Left lung (tissue), 10 donors: ENCODE results near the gene CHD2. TPM values are rescaled to one million over a fixed set of nuclear protein-coding genes. Genes with fewer than 3 reads are reported as not detected.

Experiments used
- ATAC-seq: fragments of 200-7000 bp; cut with Tn5 transposase; one replicate; pipeline ENCODE4 v1.9.1; 2020; ENCODE audit warnings: moderate library complexity
- DNase-seq, 4 donors: peaks; one replicate each; pipeline ENCODE4 v3.0.0-alpha.2; 2013 to 2020
- H3K27ac ChIP-seq, 2 donors: fragments of 200-600 bp; sonication (generic) in 1 of 2; one replicate each; pipeline versions ENCODE4 v1.5.0 to v1.8.0; 2020 to 2021
- H3K27me3 ChIP-seq, 2 donors: fragments of 200-600 bp; sonication (generic) in 1 of 2; one replicate each; pipeline versions ENCODE4 v1.5.0 to v1.8.0; 2020 to 2021
- H3K36me3 ChIP-seq, 2 donors: fragments of 200-600 bp; sonication (generic) in 1 of 2; one replicate each; pipeline versions ENCODE4 v1.5.0 to v1.8.0; 2020 to 2021
- H3K4me1 ChIP-seq, 2 donors: fragments of 200-600 bp; one replicate each; pipeline ENCODE4 v1.8.0; 2021
- H3K4me3 ChIP-seq, 2 donors: fragments of 200-600 bp; sonication (generic) in 1 of 2; one replicate each; pipeline versions ENCODE4 v1.5.0 to v1.8.0; 2020 to 2021; ENCODE audit warnings: mild to moderate bottlenecking in 1 of 2
- H3K9me3 ChIP-seq, 2 donors: fragments of 200-600 bp; sonication (generic) in 1 of 2; one replicate each; pipeline versions ENCODE4 v1.5.0 to v1.8.0; 2020 to 2021
- intact Hi-C, 2 donors: fragments of 100-400 bp; cut with DNase I; formaldehyde crosslinking; loops; one replicate each; pipeline versions ENCODE4 v1.11.2 to v1.14.2; 2022
- polyA plus RNA-seq, 6 donors: library from polyadenylated mRNA; unstranded; fragments of 120-200 nt; gene quantifications; one replicate each; pipeline ENCODE4 v1.2.1, GENCODE V29; 2013; ENCODE audit not compliant: insufficient read length in 6 of 6
- total RNA-seq, 2 donors: library from RNA; stranded (reverse); fragmentation: NEBNext Ultra II Directional; extraction: Animal tissue kit (Norgen Biotek cat#: 25700); gene quantifications; one replicate each; pipeline ENCODE4 v1.2.1, GENCODE V29; 2021
- TF ChIP-seq, protein P1 (sequence below), 2 donors: fragments of 200-600 bp; sonication (generic) in 1 of 2; IDR thresholded peaks; one replicate each; pipeline versions ENCODE4 v1.5.0 to v1.8.0; 2021; ENCODE audit warnings: antibody characterized with exemption in 2 of 2
- donor health status: DM: no; HTN: yes; CAD: no.
- donor health status: DM: no; HTN: no; CAD: no.

Gene CHD2
- total and polyA plus RNA-seq, 8 donors, result 120 to 152 (median 130) TPM

GRCh38 chr15:93017526-93017925, 117.4 kb downstream of the CHD2 start:
- ATAC-seq (no peak), DNase-seq (no peak)
- Histone ChIP-seq H3K4me3 (no peak overlapping the region), H3K27me3 (no peaks in the 10 kb centered on the region), H3K4me1 (peaks cover 0 to 17% of the 10 kb centered on the region in 2 donors), H3K27ac (peak overlapping the region in 1 of 2 donors; percentile 9), H3K36me3 (peaks cover 5 to 94% of the 10 kb centered on the region in 2 donors), H3K9me3 (no peaks in the 10 kb centered on the region)
- TF ChIP-seq, protein P1, sequence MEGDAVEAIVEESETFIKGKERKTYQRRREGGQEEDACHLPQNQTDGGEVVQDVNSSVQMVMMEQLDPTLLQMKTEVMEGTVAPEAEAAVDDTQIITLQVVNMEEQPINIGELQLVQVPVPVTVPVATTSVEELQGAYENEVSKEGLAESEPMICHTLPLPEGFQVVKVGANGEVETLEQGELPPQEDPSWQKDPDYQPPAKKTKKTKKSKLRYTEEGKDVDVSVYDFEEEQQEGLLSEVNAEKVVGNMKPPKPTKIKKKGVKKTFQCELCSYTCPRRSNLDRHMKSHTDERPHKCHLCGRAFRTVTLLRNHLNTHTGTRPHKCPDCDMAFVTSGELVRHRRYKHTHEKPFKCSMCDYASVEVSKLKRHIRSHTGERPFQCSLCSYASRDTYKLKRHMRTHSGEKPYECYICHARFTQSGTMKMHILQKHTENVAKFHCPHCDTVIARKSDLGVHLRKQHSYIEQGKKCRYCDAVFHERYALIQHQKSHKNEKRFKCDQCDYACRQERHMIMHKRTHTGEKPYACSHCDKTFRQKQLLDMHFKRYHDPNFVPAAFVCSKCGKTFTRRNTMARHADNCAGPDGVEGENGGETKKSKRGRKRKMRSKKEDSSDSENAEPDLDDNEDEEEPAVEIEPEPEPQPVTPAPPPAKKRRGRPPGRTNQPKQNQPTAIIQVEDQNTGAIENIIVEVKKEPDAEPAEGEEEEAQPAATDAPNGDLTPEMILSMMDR (IDR thresholded peaks at IDR 0.05), result no peak
- intact Hi-C loops, result no loop called here

DNA sequence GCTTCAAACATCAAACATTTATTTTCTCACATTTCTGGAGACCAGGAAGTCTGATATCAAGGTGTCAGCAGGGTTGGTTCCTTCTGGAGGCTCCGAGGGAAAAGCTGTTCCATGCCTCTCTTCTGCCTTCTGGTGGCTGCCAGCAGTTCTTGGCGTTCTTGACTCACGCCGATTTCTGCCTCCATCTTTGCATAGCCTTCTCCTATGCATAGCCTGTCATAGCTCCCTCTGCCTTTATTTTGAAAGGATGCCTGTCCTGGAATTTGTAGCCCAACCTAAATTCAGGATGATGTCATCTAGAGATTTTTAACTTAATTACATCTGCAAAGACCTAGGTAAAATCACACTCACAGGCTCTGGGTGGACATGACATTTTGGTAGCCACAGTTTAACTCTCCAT, 118.5 kb downstream of the CHD2 start:
- ATAC-seq (no peak), DNase-seq (no peak)
- no peaks in the 10 kb centered on the region for H3K27me3 ChIP-seq
- TF ChIP-seq, protein P1 (IDR thresholded peaks at IDR 0.05), result no peak
- H3K4me1 ChIP-seq, result peaks cover 0 to 17% of the 10 kb centered on the region in 2 donors
- no peaks in the 10 kb centered on the region for H3K9me3 ChIP-seq
- no peak overlapping the region for H3K4me3 ChIP-seq
- H3K36me3 ChIP-seq, result peaks cover 4 to 94% of the 10 kb centered on the region in 2 donors
- intact Hi-C loops, result no loop called here
- peak overlapping the region in 1 of 2 donors; percentile 9 for H3K27ac ChIP-seq

- intact Hi-C loops, result no loop called here
- no peaks in the 10 kb centered on the region for H3K9me3 ChIP-seq
- no peak for DNase-seq
- no peak for ATAC-seq
- no peak overlapping the region for H3K27ac ChIP-seq
- H3K27me3 ChIP-seq, result no peaks in the 10 kb centered on the region
- H3K4me1 ChIP-seq, result peaks cover 0 to 17% of the 10 kb centered on the region in 2 donors
- H3K4me3 ChIP-seq, result no peak overlapping the region
- TF ChIP-seq, protein P1 (IDR thresholded peaks at IDR 0.05), result no peak
- H3K36me3 ChIP-seq, result peaks cover 4 to 94% of the 10 kb centered on the region in 2 donors
Observed at GRCh38 chr15:93019090-93019489, 119.0 kb downstream of the CHD2 start.

DNA sequence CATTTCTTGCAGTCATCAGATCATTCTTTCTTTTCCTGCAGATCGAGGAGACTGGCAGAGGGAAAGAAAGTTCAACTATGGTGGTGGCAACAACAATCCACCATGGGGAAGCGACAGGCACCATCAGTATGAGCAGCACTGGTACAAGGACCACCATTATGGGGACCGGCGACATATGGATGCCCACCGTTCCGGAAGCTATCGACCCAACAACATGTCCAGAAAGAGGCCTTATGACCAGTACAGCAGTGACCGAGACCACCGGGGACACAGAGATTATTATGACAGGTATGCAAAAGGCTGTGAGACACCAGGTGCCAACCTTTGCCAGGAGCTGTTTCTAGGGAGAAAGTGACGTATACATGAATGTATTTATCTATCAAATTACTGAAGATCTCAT, 119.8 kb downstream of the CHD2 start:
- no peaks in the 10 kb centered on the region for H3K9me3 ChIP-seq
- intact Hi-C loops, result loop anchor here in 1 of 2 donors (10.0 kb wide), 1 partner anchor 235 kb away; no protein-coding TSS in a partner anchor
- no peak for ATAC-seq
- peaks cover 4 to 94% of the 10 kb centered on the region in 2 donors for H3K36me3 ChIP-seq
- H3K27ac ChIP-seq, result no peak overlapping the region
- TF ChIP-seq, protein P1 (IDR thresholded peaks at IDR 0.05), result no peak
- H3K4me3 ChIP-seq, result no peak overlapping the region
- no peak for DNase-seq
- no peaks in the 10 kb centered on the region for H3K27me3 ChIP-seq
- peaks cover 0 to 20% of the 10 kb centered on the region in 2 donors for H3K4me1 ChIP-seq

GRCh38 chr15:93020976-93021772, 121.0 kb downstream of the CHD2 start:
- ATAC-seq (no peak), DNase-seq (no peak)
- TF ChIP-seq, protein P1 (IDR thresholded peaks at IDR 0.05), result no peak
- Histone ChIP-seq H3K27me3 (no peaks in the 10 kb centered on the region), H3K4me3 (no peak overlapping the region), H3K4me1 (peaks cover 3 to 32% of the 10 kb centered on the region in 2 donors), H3K27ac (no peak overlapping the region), H3K36me3 (peaks cover 4 to 94% of the 10 kb centered on the region in 2 donors), H3K9me3 (no peaks in the 10 kb centered on the region)
- intact Hi-C loops, result loop anchor here in 1 of 2 donors (10.0 kb wide), 1 partner anchor 236 kb away; no protein-coding TSS in a partner anchor
